ENCODE results near the gene NUCB1. TPM values are rescaled to one million over a fixed set of nuclear protein-coding genes. Genes with fewer than 3 reads are reported as not detected.
"Not testable (repeated sequence)": the region's sequence is repeated elsewhere in the genome, so short reads cannot be mapped to it uniquely, and the experiment has no call there.

NUCB1 gene
- 97.8 TPM for total RNA-seq

GRCh38 chr19:48899781-48900476 is at the start of gene NUCB1:
TSS of gene NUCB1 (plus strand) at chr19:48900312. CDS start at chr19:48900797, 485 bp downstream.
- peak; percentile 99 for DNase-seq

DNA sequence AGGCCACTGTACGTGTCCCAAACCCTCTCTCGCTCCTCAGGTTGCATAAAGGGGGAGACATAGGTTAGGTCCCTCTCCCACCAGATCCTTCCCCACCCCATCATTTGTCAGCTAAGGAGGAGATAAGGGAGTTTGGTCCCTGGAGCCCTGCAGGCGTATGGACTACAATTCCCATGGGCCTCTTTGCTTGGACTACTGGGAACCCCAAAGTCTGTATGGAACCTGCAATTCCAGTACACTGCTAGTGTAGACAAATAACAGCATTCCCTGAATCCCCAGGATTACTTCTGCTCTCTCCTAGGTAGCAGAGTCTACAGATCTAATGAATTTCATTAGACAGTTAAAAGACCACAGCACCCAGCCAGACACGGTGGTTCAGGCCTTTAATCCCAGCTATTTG is 47.8 kb upstream of the NUCB1 start:
- no peak for DNase-seq

- DNase-seq = no peak
These were observed 46.6 kb upstream of the NUCB1 start for GRCh38 chr19:48853483-48853882.

GRCh38 chr19:48854103-48854502 is 46.0 kb upstream of the NUCB1 start:
- no peak for DNase-seq

- DNase-seq = no peak
These were observed 43.2 kb upstream of the NUCB1 start for GRCh38 chr19:48856921-48857320.

- DNase-seq = no peak
These were observed 41.0 kb upstream of the NUCB1 start for GRCh38 chr19:48858984-48859710.

- DNase-seq = no peak
These were observed 40.2 kb upstream of the NUCB1 start for GRCh38 chr19:48859711-48860572.

DNA sequence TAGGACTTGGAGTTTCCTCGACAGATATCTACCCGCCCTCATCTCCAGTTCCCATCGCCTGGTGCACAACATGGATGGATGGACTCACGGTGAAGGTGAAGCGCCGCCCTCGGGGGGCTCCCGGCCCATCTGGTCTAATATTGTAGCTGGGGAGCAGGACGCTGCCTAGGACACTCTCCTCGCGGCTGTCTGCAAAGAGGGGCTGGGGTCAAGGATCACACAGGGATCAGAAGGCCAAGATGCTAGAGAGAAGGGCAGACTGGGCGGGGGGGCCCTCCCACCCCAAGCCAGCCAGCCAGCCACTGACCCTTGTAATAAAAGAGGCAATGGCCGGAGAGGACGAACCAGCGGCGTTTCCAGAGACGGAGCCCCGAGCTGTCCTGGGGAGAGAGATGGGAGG is 38.8 kb upstream of the NUCB1 start:
- DNase-seq = no peak

GRCh38 chr19:48862827-48863226 is 37.3 kb upstream of the NUCB1 start:
- DNase-seq = no peak

- DNase-seq = no peak
These were observed 33.4 kb upstream of the NUCB1 start for GRCh38 chr19:48866692-48867091.

DNA sequence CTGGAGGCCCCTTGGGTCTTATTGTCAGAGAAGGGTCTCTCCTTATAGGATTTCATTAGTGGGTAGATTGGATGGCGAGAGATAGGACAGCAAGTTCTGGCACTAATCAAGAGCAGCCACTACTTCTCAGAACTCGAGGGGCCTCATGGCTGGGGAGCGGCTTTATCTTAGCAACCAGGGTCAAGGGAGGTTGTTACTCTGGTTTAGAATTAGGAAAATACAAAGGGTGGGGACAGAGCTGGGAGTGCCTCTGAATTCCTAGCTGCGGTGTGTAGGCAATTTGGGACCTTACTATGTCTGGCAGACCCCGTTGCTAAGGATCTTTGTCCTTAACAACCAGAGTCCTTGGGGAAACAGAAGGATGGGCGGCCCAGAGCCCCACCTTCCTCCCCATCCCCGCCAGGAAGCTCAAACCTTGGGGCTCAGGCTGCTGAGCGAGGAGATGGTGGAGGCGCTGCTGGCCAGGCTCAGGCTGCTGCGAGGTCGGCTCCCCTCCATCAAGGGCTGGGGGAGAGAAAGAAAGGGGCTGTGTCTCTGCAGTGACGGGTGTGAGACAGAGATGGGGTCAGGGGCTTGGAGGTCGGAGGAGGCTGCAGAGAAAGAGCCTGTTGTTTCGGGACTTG is 32.9 kb upstream of the NUCB1 start:
- peak; percentile 69 for DNase-seq

- no peak for DNase-seq
These were observed 32.4 kb upstream of the NUCB1 start for GRCh38 chr19:48867746-48868113.

DNA sequence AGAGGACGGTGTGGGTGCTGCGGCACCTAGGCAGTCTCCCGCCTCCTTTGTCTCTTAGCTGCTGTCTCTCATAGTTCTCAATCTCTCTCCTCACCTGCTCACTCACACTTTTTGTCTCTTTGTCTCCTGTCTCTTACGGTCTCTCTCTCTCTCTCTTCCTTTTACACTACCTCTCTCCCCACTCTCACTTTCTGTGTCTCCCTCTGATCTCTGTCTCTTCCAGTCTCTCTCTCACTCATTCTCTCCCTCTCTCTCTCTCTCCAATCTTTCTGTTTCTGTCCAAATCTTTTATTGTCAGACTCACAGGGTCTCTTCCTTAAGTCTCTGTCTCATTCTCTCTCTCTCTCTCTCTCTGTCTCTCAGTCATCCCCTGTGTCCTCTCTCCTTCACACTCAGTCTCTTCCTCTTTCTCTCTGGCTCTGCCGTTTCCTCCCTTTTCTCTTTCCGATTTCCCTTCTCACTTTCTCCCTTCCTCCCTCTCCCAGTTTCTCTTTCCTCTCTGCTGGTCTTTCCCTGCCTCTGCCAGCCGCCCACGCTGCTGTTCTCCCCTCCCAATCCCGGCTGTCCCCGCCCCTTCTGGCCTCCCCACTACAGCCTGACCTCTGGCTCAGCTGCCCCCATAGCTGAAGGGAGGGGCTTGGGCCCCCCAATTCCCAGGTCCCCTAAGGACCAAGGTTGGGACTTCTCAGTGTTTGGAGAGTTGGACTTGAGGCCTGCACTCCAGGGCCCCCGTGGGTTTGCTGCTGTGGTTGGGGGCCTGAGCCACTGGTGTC is 31.8 kb upstream of the NUCB1 start, which contains the start of gene PLEKHA4:
Gene PLEKHA4, minus strand, starts transcription at position 504 of the 773 bp plus-strand sequence. CDS start 997 bp downstream, outside the sequence.
- DNase-seq = no peak

- DNase-seq = no peak
These were observed 30.1 kb upstream of the NUCB1 start for GRCh38 chr19:48870048-48870447.

GRCh38 chr19:48871471-48872181 is 28.5 kb upstream of the NUCB1 start:
- DNase-seq = not testable (repeated sequence)

DNA sequence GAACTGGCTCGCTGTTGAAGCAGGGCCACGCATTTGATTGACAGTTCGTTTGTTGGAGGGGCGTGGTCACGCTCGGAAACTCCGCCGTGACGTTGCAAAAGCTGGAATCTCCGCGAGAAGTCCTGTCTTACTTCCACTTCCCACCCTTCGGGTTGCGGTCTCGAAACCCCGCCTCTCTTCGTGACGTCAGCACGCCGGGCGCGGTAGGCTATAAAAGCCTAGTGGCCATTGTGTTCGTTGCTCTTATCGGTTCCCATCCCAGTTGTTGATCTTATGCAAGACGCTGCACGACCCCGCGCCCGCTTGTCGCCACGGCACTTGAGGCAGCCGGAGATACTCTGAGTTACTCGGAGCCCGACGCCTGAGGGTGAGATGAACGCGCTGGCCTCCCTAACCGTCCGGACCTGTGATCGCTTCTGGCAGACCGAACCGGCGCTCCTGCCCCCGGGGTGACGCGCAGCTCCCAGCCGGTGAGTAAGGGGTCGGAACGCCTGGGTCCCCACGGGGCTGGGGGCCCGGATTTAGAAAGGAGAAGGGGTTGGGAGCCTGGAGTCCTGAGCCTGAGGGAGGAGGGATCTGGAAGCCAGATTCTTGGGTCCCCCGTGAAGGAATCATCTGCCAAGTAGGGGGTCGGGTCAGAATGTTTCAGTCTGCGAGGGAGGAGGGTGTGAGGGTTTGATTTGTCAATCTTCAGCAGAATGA is 27.8 kb upstream of the NUCB1 start, which contains the start of gene PPP1R15A:
Gene PPP1R15A, plus strand, starts transcription at position 240 of the 702 bp plus-strand sequence. CDS start 813 bp downstream, outside the sequence.
- DNase-seq = peak; percentile 98

- DNase-seq = peak; percentile 94
These were observed 27.1 kb upstream of the NUCB1 start for GRCh38 chr19:48872884-48873475.

DNA sequence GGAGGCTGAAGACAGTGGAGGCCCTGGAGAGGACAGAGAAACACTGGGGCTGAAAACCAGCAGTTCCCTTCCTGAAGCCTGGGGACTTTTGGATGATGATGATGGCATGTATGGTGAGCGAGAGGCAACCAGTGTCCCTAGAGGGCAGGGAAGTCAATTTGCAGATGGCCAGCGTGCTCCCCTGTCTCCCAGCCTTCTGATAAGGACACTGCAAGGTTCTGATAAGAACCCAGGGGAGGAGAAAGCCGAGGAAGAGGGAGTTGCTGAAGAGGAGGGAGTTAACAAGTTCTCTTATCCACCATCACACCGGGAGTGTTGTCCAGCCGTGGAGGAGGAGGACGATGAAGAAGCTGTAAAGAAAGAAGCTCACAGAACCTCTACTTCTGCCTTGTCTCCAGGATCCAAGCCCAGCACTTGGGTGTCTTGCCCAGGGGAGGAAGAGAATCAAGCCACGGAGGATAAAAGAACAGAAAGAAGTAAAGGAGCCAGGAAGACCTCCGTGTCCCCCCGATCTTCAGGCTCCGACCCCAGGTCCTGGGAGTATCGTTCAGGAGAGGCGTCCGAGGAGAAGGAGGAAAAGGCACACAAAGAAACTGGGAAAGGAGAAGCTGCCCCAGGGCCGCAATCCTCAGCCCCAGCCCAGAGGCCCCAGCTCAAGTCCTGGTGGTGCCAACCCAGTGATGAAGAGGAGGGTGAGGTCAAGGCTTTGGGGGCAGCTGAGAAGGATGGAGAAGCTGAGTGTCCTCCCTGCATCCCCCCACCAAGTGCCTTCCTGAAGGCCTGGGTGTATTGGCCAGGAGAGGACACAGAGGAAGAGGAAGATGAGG is 26.4 kb upstream of the NUCB1 start:
- peak; percentile 35 for DNase-seq

Data from skin of body (tissue), 2 donors.